Stimulated activated CD8-positive, alpha-beta memory T cell treated with anti-CD3 and anti-CD28 coated beads, Interleukin-12 subunit alpha, Interleukin-12 subunit beta, amount 100 ng/mL, for 24 hours (primary cell): ENCODE data around the gene NXT1.
"Not testable (repeated sequence)": the region's sequence is repeated elsewhere in the genome, so short reads cannot be mapped to it uniquely, and the experiment has no call there.

Experiments
- DNase-seq: peaks from one replicate; pipeline ENCODE4 v3.0.0-alpha.2; 2020; ENCODE audit errors: extremely low read depth

Gene NXT1

GRCh38 chr20:23350196-23350903 lies at the start of gene NXT1:
TSS of gene NXT1 (plus strand) at chr20:23350791. CDS start at chr20:23354042, 3,251 bp downstream.
- peak; percentile 85 for DNase-seq

DNA sequence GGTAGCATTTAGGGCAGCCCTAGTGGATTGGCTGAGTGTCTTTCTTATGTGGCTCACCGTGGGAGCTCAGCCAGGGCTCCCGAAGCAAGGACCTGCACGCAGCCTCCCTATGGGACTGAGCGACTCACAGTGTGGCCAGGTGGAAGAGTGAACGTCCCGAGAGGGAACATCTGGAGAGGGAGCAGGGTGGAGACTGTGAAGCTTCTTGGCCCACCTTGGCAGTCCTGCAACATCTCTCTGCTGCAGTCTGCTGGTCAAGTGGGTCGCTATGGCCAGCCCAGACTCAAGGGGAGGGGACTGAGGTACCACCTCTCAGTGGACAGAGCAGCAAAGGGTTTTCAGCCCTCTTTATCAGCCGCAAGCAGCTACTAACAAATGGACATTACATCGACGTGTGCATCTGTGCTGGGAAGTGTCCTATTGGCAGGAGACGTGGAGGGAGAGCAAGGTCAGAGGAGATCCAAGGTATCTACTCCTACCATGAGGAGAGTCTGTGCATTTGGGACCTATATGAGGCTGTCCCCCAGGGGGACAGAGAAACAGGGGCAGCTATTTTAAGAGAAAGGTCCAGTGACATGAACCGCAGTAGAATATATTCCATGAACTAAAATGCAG lies 49.0 kb upstream of the NXT1 start:
- DNase-seq = no peak

GRCh38 chr20:23302386-23302785 lies 48.2 kb upstream of the NXT1 start:
- DNase-seq = no peak

GRCh38 chr20:23302801-23303200 lies 47.8 kb upstream of the NXT1 start:
- no peak for DNase-seq

DNA sequence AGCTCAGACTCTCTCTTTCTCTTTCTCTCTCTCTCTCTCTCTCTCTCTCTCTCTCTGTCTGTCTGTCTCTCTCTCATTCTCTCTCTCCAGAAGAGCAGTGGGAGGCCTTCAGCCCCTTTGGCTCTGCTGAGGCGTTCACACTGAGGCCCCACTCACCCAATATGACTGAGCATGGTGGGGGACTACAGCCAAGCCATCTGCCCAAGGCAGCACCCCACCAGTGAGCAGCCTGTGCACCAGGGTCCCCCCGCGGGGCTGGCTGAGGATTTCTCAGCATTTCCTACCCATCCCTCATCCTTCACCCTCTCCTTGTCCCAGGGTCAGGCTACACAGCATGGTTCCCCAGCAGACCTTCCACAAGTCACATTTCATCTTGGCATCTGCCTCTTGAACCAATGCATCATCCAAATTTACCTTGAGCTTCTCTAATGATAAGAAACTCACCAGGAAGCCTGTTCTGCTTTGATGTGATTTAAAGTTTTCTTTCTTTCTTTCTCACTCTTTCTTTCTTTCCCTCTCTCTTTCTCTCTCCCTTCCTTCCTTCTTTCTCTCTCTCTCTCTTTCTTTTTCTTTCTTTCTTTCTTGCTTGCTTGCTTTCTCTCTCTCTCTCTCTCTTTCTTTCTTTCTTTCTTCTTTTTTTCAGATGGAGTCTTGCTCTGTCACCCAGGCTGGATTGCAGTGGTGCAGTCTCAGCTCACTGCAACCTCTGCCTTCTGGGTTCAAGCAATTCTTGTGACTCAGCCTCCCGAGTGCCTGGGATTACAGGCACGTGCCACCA lies 47.1 kb upstream of the NXT1 start:
- no peak for DNase-seq

DNA sequence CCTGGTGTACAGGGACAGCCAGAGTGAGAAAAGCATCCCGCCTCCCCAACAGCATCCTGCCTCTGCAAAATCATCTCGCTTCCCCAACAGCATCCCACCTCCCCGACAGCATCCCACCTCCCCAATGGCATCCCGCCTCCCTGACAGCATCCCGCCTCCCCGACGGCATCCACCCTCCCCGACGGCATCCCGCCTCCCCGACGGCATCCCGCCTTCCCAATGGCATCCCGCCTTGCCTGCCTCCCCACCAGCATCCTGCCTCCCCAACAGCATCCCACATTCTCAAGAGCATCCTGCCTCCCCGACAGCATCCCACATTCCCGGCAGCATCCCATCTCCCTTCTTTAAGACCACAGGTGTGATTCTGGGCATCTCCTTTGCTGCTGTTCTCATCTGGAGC lies 46.0 kb upstream of the NXT1 start:
- DNase-seq = no peak

GRCh38 chr20:23305098-23305497 lies 45.5 kb upstream of the NXT1 start:
- DNase-seq = no peak

DNA sequence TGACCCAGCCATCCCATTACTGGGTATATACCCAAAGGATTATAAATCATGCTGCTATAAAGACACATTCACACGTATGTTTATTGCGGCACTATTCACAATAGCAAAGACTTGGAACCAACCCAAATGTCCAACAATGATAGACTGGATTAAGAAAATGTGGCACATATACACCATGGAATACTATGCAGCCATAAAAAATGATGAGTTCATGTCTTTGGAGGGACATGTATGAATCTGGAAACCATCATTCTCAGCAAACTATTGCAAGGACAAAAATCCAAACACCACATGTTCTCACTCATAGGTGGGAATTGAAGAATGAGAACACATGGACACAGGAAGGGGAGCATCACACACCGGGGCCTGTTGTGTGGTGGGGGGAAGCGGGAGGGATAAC lies 43.2 kb upstream of the NXT1 start:
- DNase-seq = not testable (repeated sequence)

- no peak for DNase-seq
Measured at GRCh38 chr20:23308024-23308423, 42.6 kb upstream of the NXT1 start.

DNA sequence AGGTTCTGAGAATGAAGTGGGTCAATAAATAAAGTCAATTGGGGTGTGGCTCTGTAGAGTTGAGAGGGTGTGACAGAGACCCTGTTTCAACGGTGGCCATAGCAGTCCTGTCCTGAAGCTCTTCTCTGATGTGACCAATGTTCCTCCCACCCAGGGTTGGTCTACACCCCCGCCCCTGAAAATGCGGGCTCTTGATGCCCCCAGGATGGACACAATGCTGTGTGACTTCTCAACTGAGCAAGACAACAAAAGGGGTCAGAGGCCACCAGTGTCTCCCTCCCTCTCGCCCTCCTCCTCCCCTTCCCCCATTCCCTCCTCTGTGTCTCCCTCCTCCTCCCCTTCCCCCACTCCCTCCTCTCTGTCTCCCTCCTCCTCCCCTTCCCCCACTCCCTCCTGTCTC lies 41.7 kb upstream of the NXT1 start:
- no peak for DNase-seq

- DNase-seq = no peak
Measured at GRCh38 chr20:23309781-23310180, 40.8 kb upstream of the NXT1 start.

DNA sequence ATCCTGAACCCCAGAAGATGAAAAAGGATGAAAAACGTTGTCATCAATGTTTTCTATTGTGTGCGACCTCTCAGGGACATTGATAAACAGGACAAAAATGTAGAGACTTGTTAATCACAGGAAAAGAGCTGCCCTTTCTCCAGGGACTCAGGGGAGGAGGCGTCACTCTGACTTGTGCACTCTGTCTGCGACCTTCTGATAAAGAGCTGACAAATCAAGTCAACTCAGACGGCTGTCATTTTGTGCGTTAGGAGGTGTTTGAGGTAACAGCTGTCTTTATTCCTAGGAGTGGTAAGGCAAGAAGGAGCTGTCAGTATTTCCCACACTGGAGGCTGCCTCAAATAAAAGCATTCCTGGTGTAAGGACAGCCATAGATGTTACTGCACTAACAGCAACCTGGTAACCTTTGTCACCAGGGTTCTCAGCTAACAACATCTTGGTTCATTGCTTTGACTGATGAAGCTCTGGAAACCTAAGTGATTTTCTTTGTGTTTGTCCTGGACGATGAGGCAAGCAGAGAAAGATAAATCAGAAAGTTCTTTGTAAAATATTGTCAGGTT lies 38.6 kb upstream of the NXT1 start:
- DNase-seq = no peak

- no peak for DNase-seq
Measured at GRCh38 chr20:23313271-23313670, 37.3 kb upstream of the NXT1 start.

GRCh38 chr20:23314699-23315098 lies 35.9 kb upstream of the NXT1 start:
- no peak for DNase-seq

- no peak for DNase-seq
Measured at GRCh38 chr20:23315099-23315498, 35.5 kb upstream of the NXT1 start.

GRCh38 chr20:23316626-23317025 lies 34.0 kb upstream of the NXT1 start:
- DNase-seq = no peak

- DNase-seq = no peak
Measured at GRCh38 chr20:23317081-23317480, 33.5 kb upstream of the NXT1 start.

GRCh38 chr20:23318347-23318746 lies 32.2 kb upstream of the NXT1 start:
- DNase-seq = no peak

- no peak for DNase-seq
Measured at GRCh38 chr20:23320317-23320716, 30.3 kb upstream of the NXT1 start.

- no peak for DNase-seq
Measured at GRCh38 chr20:23325107-23325506, 25.5 kb upstream of the NXT1 start.

GRCh38 chr20:23326774-23327173 lies 23.8 kb upstream of the NXT1 start:
- DNase-seq = no peak

DNA sequence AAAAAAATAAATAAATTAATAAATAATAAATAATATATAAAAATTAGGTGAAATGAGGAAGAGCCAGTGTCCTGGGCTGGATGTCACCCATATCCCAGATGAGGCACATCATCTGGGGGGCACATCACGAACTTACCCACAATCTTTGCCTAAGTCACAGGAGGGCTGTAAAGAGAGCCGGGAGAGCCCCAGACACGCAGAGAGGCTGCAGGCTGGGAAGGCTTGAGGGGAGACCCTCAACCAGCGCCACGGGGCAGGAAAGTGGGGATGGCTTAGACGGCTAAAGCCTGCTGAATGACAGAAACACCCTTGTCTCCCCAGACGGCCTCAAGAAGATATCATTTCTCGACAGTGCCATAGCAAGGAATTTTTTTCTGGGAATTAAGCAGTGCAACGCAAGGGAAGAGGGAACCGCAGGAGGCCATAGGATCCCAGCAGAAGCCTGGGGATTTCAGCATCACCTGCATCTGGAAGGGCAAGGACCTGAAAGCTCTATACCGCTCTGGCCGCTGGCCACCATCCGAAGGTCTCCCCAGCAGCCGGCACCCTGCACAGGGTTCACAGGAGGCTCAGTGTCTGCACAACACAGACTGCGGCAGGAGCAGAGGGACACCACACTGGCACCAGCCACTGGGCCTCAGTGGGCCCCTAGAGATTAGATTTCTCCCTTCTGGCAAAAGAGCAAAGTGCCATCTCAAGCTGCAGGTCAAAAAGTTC lies 22.8 kb upstream of the NXT1 start:
- DNase-seq = no peak
